ENCODE measurements around the gene GNG8. TPM values are rescaled to one million over a fixed set of nuclear protein-coding genes. Genes with fewer than 3 reads are reported as not detected.

The GNG8 gene
- polyA plus RNA-seq, 1 donor from 2014 or later = not detected

DNA sequence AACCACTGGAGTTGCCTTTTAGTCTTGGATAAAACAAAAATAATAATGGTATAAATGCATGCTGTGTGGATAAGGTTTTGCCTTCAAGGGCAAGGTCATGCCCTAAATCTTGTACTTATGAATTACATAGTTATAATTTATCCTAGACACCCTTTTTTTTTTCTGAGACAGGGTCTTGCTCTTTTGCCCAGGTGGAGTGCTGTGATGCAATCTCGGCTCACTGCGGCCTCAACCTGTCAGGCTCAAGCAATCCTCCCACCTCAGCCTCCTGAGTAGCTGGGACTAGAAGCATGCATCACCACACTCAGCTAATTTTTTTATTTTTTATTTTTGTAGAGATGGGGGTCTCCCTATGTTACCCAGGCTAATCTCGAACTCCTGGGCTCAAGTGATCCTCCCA is 32.7 kb upstream of the GNG8 start:
- H3F3A ChIP-seq (ENCODE audit: insufficient read depth, low read length, poor library complexity, severe bottlenecking) = no peaks in the 10 kb centered on the region
- H3K9me3 ChIP-seq (ENCODE audit: low read length) = no peaks in the 10 kb centered on the region
- no peaks in the 10 kb centered on the region for H3K36me3 ChIP-seq (ENCODE audit: insufficient read depth, low read length)
- no peak overlapping the region for H3K27ac ChIP-seq (ENCODE audit: low read length)
- no peaks in the 10 kb centered on the region for H3K27me3 ChIP-seq (ENCODE audit: insufficient read depth, low read depth, low read length)
- H3K9ac ChIP-seq (ENCODE audit: low read length) = no peak overlapping the region
- no peak overlapping the region for H3K4me2 ChIP-seq (ENCODE audit: low read length)
- no peaks in the 10 kb centered on the region for H4K20me1 ChIP-seq (ENCODE audit: insufficient read depth)
- H3K4me3 ChIP-seq (ENCODE audit: low read length) = no peak overlapping the region
- no peaks in the 10 kb centered on the region for H3K9me2 ChIP-seq (ENCODE audit: insufficient read depth, low read length)
- no peaks in the 10 kb centered on the region for H3K79me2 ChIP-seq (replicated peaks; ENCODE audit: insufficient read depth, low read length)
- no peak for TF ChIP-seq RAD21 (conservative IDR thresholded peaks at IDR 0.05)
- no peak overlapping the region for H2AFZ ChIP-seq (ENCODE audit: low read depth, low read length)

DNA sequence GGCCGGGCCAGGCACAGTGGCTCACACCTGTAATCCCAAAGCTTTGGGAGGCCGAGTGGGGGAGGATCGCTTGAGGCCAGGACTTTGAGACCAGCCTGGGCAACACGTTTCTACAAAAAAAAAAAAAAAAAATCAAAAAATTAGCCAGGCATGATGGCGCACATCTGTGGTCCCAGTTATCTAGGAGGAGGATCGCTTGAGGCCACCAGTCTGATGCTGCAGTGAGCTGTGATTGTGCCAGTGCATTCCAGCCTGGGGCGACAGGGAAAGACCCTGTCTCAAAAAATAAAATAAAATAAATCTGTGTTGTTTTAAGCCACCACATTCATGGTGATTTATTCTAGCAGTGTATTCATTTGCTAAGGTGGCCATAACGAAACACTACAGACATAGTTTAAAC is 29.1 kb upstream of the GNG8 start:
- H3K27me3 ChIP-seq (ENCODE audit: insufficient read depth, low read depth, low read length) = no peaks in the 10 kb centered on the region
- no peaks in the 10 kb centered on the region for H3K9me2 ChIP-seq (ENCODE audit: insufficient read depth, low read length)
- peaks cover 5% of the 10 kb centered on the region for H3K79me2 ChIP-seq (replicated peaks; ENCODE audit: insufficient read depth, low read length)
- no peak overlapping the region for H2AFZ ChIP-seq (ENCODE audit: low read depth, low read length)
- no peaks in the 10 kb centered on the region for H3K9me3 ChIP-seq (ENCODE audit: low read length)
- H3K4me2 ChIP-seq (ENCODE audit: low read length) = no peak overlapping the region
- H3K27ac ChIP-seq (ENCODE audit: low read length) = no peak overlapping the region
- H3K9ac ChIP-seq (ENCODE audit: low read length) = no peak overlapping the region
- H3K4me3 ChIP-seq (ENCODE audit: low read length) = peak overlapping the region; percentile 38
- H3F3A ChIP-seq (ENCODE audit: insufficient read depth, low read length, poor library complexity, severe bottlenecking) = no peaks in the 10 kb centered on the region
- no peaks in the 10 kb centered on the region for H3K36me3 ChIP-seq (ENCODE audit: insufficient read depth, low read length)
- H4K20me1 ChIP-seq (ENCODE audit: insufficient read depth) = no peaks in the 10 kb centered on the region
- TF ChIP-seq REST (IDR thresholded peaks at IDR 0.05; ENCODE audit: borderline replicate concordance) = no peak
- no peak for TF ChIP-seq TAF1 (IDR thresholded peaks at IDR 0.05; ENCODE audit: low read depth)
- TF ChIP-seq POLR2AphosphoS5 (IDR thresholded peaks at IDR 0.05) = no peak
- TF ChIP-seq, protein P1, sequence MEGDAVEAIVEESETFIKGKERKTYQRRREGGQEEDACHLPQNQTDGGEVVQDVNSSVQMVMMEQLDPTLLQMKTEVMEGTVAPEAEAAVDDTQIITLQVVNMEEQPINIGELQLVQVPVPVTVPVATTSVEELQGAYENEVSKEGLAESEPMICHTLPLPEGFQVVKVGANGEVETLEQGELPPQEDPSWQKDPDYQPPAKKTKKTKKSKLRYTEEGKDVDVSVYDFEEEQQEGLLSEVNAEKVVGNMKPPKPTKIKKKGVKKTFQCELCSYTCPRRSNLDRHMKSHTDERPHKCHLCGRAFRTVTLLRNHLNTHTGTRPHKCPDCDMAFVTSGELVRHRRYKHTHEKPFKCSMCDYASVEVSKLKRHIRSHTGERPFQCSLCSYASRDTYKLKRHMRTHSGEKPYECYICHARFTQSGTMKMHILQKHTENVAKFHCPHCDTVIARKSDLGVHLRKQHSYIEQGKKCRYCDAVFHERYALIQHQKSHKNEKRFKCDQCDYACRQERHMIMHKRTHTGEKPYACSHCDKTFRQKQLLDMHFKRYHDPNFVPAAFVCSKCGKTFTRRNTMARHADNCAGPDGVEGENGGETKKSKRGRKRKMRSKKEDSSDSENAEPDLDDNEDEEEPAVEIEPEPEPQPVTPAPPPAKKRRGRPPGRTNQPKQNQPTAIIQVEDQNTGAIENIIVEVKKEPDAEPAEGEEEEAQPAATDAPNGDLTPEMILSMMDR (IDR thresholded peaks at IDR 0.05; ENCODE audit: poor library complexity, severe bottlenecking) = no peak
- TF ChIP-seq EZH2 (IDR thresholded peaks at IDR 0.05; ENCODE audit: borderline replicate concordance, insufficient read depth, low read length, poor library complexity, severe bottlenecking) = no peak
- TF ChIP-seq RAD21 (conservative IDR thresholded peaks at IDR 0.05) = no peak
- no peak for TF ChIP-seq MXI1 (conservative IDR thresholded peaks at IDR 0.05; ENCODE audit: poor library complexity, severe bottlenecking)
- TF ChIP-seq SMC3 (conservative IDR thresholded peaks at IDR 0.05; ENCODE audit: poor library complexity) = no peak
- TF ChIP-seq EP300 (conservative IDR thresholded peaks at IDR 0.05; ENCODE audit: poor library complexity, severe bottlenecking) = no peak
